Stomach (tissue), 9 donors: ENCODE measurements around the gene TMPRSS15. TPM values are rescaled to one million over a fixed set of nuclear protein-coding genes. Genes with fewer than 3 reads are reported as not detected.

ENCODE experiments used
- DNase-seq, 2 donors: peaks; one replicate each; pipeline versions ENCODE4 v3.0.0 to v3.0.0-alpha.2; 2013 to 2019
- H3K27ac ChIP-seq, 5 donors: fragments of 200-600 bp in 4 of 5; sonication (generic) in 4 of 5; one replicate each; pipeline ENCODE4 v1.5.1; 2013 to 2019; ENCODE audit warnings: mild to moderate bottlenecking in 1 of 5, moderate library complexity in 1 of 5
- H3K27me3 ChIP-seq, 3 donors: fragments of 200-600 bp; sonication (generic); one replicate each; pipeline ENCODE4 v1.5.1; 2017 to 2019; ENCODE audit warnings: mixed run types in 1 of 3
- H3K36me3 ChIP-seq, 4 donors: fragments of 200-600 bp; sonication (generic); 1 replicate in 3 of 4; 2 replicates in 1 of 4; pipeline ENCODE4 v1.5.1; 2016 to 2019
- H3K4me1 ChIP-seq, 4 donors: fragments of 200-600 bp; sonication (generic); one replicate each; pipeline ENCODE4 v1.5.1; 2016 to 2019
- H3K4me3 ChIP-seq, 4 donors: fragments of 200-600 bp; sonication (generic) in 3 of 4; one replicate each; pipeline ENCODE4 v1.5.1; 2016 to 2019; ENCODE audit warnings: mild to moderate bottlenecking in 1 of 4
- H3K9me3 ChIP-seq, 4 donors: fragments of 200-600 bp; sonication (generic); one replicate each; pipeline ENCODE4 v1.5.1; 2016 to 2019
- EP300 ChIP-seq: sonication (generic); formaldehyde crosslinking; IDR thresholded peaks from one replicate; pipeline ENCODE4 v1.6.1; 2017; ENCODE audit warnings: antibody characterized with exemption
- POLR2A ChIP-seq, 4 donors: fragments of 450-650 bp; IDR thresholded peaks; one replicate each; pipeline ENCODE4 v1.6.1; 2016; ENCODE audit warnings: antibody characterized with exemption in 4 of 4, control low read depth in 2 of 4, mild to moderate bottlenecking in 1 of 4, moderate library complexity in 1 of 4
- POLR2AphosphoS5 ChIP-seq, 3 donors: sonication (generic); formaldehyde crosslinking; IDR thresholded peaks; one replicate each; pipeline ENCODE4 v1.6.1; 2016; ENCODE audit warnings: antibody characterized with exemption in 3 of 3
- WGBS, 5 donors: extraction: QIAGEN DNeasy Blood & Tissue Kit in 3 of 5; methylation state at CpG; one replicate each; pipeline versions ENCODE4 v1.1.5 to v1.1.7; 2013 to 2018; 5-methylcytosine and 5-hydroxymethylcytosine counted together
- intact Hi-C: fragments of 100-400 bp; cut with DNase I; formaldehyde crosslinking; loops from one replicate; pipeline ENCODE4 v1.15.1; 2023; ENCODE audit warnings: low total_unique reads
- polyA plus RNA-seq, 3 donors: library from polyadenylated mRNA; stranded (reverse); fragments of 200-250 nt; gene quantifications; one replicate each; pipeline ENCODE4 v1.2.3, GENCODE V29; 2013
- total RNA-seq, 5 donors: library from RNA; depleted of rRNA; stranded (reverse); fragments of >200 nt; gene quantifications; one replicate each; pipeline versions ENCODE4 v1.1.0 to v1.2.3, GENCODE V29; 2014 to 2016
- TF ChIP-seq, protein P1 (sequence below), 7 experiments: fragments of 450-650 bp in 4 of 7; fragments of 200-600 bp in 3 of 7; sonication (generic) in 3 of 7; IDR thresholded peaks; one replicate each; pipeline ENCODE4 v1.5.1; 2016 to 2019; ENCODE audit warnings: antibody characterized with exemption in 7 of 7, control low read depth in 2 of 7, mild to moderate bottlenecking in 1 of 7
- donor health status: healthy with polysubstance abuse.
- donor health status: Bipolar disorder and iron deficiency.
- donor health status: healthy.

Gene TMPRSS15
- total and polyA plus RNA-seq, 8 donors = not detected

DNA sequence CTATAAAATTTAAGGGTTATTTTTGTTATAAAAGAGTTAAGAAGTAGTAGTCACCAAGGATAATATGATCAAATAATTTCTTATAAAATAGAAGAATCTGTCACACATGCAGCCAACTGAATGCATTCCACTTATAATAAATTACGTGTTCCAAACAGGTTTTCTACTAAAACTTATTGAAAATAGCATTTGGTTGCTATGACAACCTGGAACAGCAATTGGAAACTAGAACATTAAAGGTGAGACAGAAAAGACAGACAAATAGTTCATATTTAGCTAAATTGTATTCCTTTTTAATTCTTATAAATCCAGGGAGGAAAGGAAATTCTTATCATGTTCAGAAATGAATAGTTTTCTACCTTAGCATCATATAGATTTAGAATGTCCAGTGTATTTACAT, 168.0 kb downstream of the TMPRSS15 start:
- no peak overlapping the region for H3K27ac ChIP-seq
- H3K4me1 ChIP-seq = no peaks in the 10 kb centered on the region
- H3K36me3 ChIP-seq = no peaks in the 10 kb centered on the region
- DNase-seq = no peak
- WGBS, 5 donors = 59 to 71% (median 68%) methylated on average over 1 of the region's 1 CpG
- H3K9me3 ChIP-seq = no peaks in the 10 kb centered on the region
- TF ChIP-seq EP300 = no peak
- TF ChIP-seq, protein P1, sequence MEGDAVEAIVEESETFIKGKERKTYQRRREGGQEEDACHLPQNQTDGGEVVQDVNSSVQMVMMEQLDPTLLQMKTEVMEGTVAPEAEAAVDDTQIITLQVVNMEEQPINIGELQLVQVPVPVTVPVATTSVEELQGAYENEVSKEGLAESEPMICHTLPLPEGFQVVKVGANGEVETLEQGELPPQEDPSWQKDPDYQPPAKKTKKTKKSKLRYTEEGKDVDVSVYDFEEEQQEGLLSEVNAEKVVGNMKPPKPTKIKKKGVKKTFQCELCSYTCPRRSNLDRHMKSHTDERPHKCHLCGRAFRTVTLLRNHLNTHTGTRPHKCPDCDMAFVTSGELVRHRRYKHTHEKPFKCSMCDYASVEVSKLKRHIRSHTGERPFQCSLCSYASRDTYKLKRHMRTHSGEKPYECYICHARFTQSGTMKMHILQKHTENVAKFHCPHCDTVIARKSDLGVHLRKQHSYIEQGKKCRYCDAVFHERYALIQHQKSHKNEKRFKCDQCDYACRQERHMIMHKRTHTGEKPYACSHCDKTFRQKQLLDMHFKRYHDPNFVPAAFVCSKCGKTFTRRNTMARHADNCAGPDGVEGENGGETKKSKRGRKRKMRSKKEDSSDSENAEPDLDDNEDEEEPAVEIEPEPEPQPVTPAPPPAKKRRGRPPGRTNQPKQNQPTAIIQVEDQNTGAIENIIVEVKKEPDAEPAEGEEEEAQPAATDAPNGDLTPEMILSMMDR (IDR thresholded peaks at IDR 0.05) = no peak
- TF ChIP-seq POLR2A (IDR thresholded peaks at IDR 0.05) = no peak
- no peak for TF ChIP-seq POLR2AphosphoS5 (IDR thresholded peaks at IDR 0.05)
- no peak overlapping the region for H3K4me3 ChIP-seq
- intact Hi-C loops = no loop called here
- H3K27me3 ChIP-seq = no peaks in the 10 kb centered on the region

DNA sequence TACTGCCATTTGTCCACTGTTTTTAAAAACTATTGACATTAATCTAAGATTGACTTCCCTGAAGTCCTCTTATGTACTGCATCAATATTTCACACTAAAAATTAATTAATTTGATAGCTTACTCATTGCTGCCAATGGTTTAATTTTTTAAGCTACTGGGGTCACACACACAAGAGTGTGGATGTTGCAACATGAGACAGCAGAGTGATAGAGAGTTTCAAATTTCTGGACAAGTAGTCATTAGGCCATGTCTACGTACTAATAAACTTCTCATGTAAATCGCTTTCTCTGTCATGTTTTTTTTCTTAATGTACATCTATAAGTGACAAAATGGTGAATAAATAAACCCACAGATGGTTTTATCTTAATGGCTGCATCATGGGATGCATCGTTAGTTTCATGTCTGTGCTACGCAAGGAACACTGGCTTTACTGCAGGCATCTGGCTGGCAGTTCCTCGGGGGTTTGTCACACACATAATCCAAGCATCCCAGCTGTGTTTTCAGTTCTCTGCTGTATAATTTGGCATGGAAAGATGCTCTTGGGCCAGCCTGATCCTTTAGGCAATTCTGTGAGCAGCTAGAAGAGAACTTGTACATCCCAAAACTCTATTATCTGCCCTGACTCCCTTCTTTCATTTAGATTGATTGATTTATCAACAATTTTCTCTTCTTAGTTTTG, 175.4 kb downstream of the TMPRSS15 start:
- Histone ChIP-seq H3K4me3 (no peak overlapping the region), H3K9me3 (no peaks in the 10 kb centered on the region), H3K4me1 (no peaks in the 10 kb centered on the region), H3K36me3 (no peaks in the 10 kb centered on the region), H3K27ac (no peak overlapping the region), H3K27me3 (no peaks in the 10 kb centered on the region)
- intact Hi-C loops = no loop called here
- 68 to 80% (median 73%) methylated on average over 5 of the region's 5 CpGs for WGBS, 5 donors
- no peak for TF ChIP-seq POLR2A (IDR thresholded peaks at IDR 0.05)
- TF ChIP-seq POLR2AphosphoS5 (IDR thresholded peaks at IDR 0.05) = no peak
- TF ChIP-seq EP300 = no peak
- TF ChIP-seq, protein P1 (IDR thresholded peaks at IDR 0.05) = no peak
- DNase-seq = no peak

DNA sequence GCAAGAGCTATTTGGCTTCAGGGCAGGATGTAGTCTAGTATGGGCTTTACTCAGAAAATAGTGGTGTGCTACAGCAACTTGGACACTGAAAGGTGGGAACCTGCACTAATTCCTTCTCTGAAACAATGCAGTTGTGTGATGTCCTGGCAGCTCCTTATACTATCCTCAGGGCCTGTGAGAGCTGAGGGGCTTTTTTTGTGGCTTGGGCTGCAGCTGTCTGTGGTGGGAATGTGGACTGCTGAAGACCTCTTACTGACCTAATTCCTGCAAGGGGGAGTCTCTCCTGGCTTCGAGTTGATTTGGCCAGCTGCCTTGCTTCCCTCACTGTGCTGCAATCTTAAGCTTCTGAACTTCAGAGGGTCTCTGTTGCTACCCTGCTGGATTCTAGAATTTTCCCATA, 181.2 kb downstream of the TMPRSS15 start:
- DNase-seq = no peak
- Histone ChIP-seq H3K27ac (no peak overlapping the region), H3K4me1 (no peaks in the 10 kb centered on the region), H3K36me3 (no peaks in the 10 kb centered on the region), H3K4me3 (no peak overlapping the region), H3K27me3 (no peaks in the 10 kb centered on the region), H3K9me3 (peaks cover 6 to 49% (median 20%) of the 10 kb centered on the region in 4 donors)
- 27 to 56% (median 40%) methylated on average over 1 of the region's 1 CpG for WGBS, 5 donors
- TF ChIP-seq POLR2AphosphoS5 (IDR thresholded peaks at IDR 0.05) = no peak
- TF ChIP-seq, protein P1 (IDR thresholded peaks at IDR 0.05) = no peak
- TF ChIP-seq POLR2A (IDR thresholded peaks at IDR 0.05) = no peak
- TF ChIP-seq EP300 = no peak
- intact Hi-C loops = no loop called here

DNA sequence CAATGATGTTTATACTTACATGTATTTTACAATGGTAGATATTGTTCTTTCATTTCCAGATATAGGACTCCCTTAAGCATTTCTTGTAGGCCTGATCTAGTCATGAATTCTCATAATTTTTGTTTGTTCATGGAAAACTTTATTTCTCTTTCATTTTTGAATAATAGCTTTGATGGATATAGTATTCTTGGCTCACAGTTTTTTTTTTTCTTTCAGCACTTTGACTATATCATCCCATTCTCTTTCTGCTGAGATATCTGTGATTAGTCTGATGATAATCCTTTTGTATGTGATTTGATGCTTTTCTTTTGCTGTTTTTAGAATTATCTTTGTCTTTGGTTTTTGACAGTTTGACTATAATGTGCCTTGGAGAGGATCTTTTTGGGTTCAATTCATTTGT, 183.1 kb downstream of the TMPRSS15 start:
- intact Hi-C loops = no loop called here
- Histone ChIP-seq H3K4me3 (no peak overlapping the region), H3K27me3 (no peaks in the 10 kb centered on the region), H3K27ac (no peak overlapping the region), H3K4me1 (no peaks in the 10 kb centered on the region), H3K36me3 (no peaks in the 10 kb centered on the region), H3K9me3 (peaks cover 6 to 51% (median 20%) of the 10 kb centered on the region in 4 donors)
- no peak for DNase-seq
- no peak for TF ChIP-seq POLR2A (IDR thresholded peaks at IDR 0.05)
- no peak for TF ChIP-seq POLR2AphosphoS5 (IDR thresholded peaks at IDR 0.05)
- TF ChIP-seq EP300 = no peak
- TF ChIP-seq, protein P1 (IDR thresholded peaks at IDR 0.05) = no peak

Other genes starting within 250 kb of the TMPRSS15 start
- gene CHODL, start 159.0 kb downstream of the TMPRSS15 start, total RNA-seq = 1 to 10 TPM in 2 of 5 donors, under 1 TPM in 1, not detected in 2; 0.72 to 2.9 (median 1.3) TPM
- under 1 TPM in 1 of 3 donors, not detected in 2; 0.40 TPM for gene CHODL, start 159.0 kb downstream of the TMPRSS15 start, polyA plus RNA-seq